Mammary epithelial cell (primary cell): ENCODE results near the gene PLEKHG7.

Experiments
- CTCF ChIP-seq, 2 donors: IDR thresholded peaks in 1 of 2; conservative IDR thresholded peaks in 1 of 2; 2 replicates each; pipeline ENCODE4 v1.5.1; 2011 to 2012; ENCODE audit warnings: inconsistent platforms in 2 of 2, low read length in 2 of 2, mild to moderate bottlenecking in 2 of 2, control low read depth in 1 of 2, low read depth in 1 of 2; ENCODE audit not compliant: insufficient read depth in 1 of 2; ENCODE audit errors: extremely low read depth in 1 of 2
- EZH2 ChIP-seq: IDR thresholded peaks from 2 replicates; pipeline ENCODE4 v1.6.1; 2012; ENCODE audit warnings: low read length, inconsistent platforms, borderline replicate concordance

- no peak for TF ChIP-seq CTCF (conservative IDR thresholded peaks at IDR 0.05 in 1 of 2, IDR thresholded peaks at IDR 0.05 in 1 of 2; ENCODE audit: extremely low read depth in 1 of 2, insufficient read depth in 1 of 2, low read depth in 1 of 2, low read length in 2 of 2)
- TF ChIP-seq EZH2, result no peak
Measured at GRCh38 chr12:92743026-92743425, 40.2 kb downstream of the PLEKHG7 start.
